GM20431 (cell line): Measurements from ENCODE around the gene PDZD8.

Source experiments
- in situ Hi-C: fragments of 300-500 bp; cut with MseI, MboI; formaldehyde crosslinking; loops from one replicate; pipeline ENCODE4 v1.15.0; 2020; ENCODE audit warnings: low sequenced_read_pairs; ENCODE audit not compliant: unreplicated experiment

PDZD8 gene

GRCh38 chr10:117375360-117376178 is at the start of gene PDZD8:
Gene PDZD8 (minus strand): TSS chr10:117375440. CDS start chr10:117375227, 213 bp downstream.
- in situ Hi-C loops = no loop called here

- in situ Hi-C loops = no loop called here
These were observed 48.9 kb upstream of the PDZD8 start for GRCh38 chr10:117424171-117424570.

GRCh38 chr10:117421985-117422384 is 46.7 kb upstream of the PDZD8 start:
- in situ Hi-C loops = no loop called here

- in situ Hi-C loops = no loop called here
These were observed 45.5 kb upstream of the PDZD8 start for GRCh38 chr10:117420768-117421167.

- in situ Hi-C loops = no loop called here
These were observed 44.7 kb upstream of the PDZD8 start for GRCh38 chr10:117419921-117420320.

- in situ Hi-C loops = no loop called here
These were observed 43.9 kb upstream of the PDZD8 start for GRCh38 chr10:117419159-117419558.

GRCh38 chr10:117418121-117418520 is 42.9 kb upstream of the PDZD8 start:
- in situ Hi-C loops = no loop called here

GRCh38 chr10:117417196-117417595 is 42.0 kb upstream of the PDZD8 start:
- in situ Hi-C loops = no loop called here

GRCh38 chr10:117413928-117414618 is 38.8 kb upstream of the PDZD8 start:
- in situ Hi-C loops = no loop called here

GRCh38 chr10:117412469-117413010 is 37.3 kb upstream of the PDZD8 start:
- in situ Hi-C loops = no loop called here

- in situ Hi-C loops = no loop called here
These were observed 36.5 kb upstream of the PDZD8 start for GRCh38 chr10:117411479-117412399.

GRCh38 chr10:117410557-117410956 is 35.3 kb upstream of the PDZD8 start:
- in situ Hi-C loops = no loop called here

- in situ Hi-C loops = no loop called here
These were observed 34.5 kb upstream of the PDZD8 start for GRCh38 chr10:117409549-117410305.

GRCh38 chr10:117408436-117409384 is 33.5 kb upstream of the PDZD8 start:
- in situ Hi-C loops = no loop called here

GRCh38 chr10:117405730-117406129 is 30.5 kb upstream of the PDZD8 start:
- in situ Hi-C loops = no loop called here

GRCh38 chr10:117400329-117400728 is 25.1 kb upstream of the PDZD8 start:
- in situ Hi-C loops = no loop called here

- in situ Hi-C loops = no loop called here
These were observed 24.3 kb upstream of the PDZD8 start for GRCh38 chr10:117399341-117400196.
